Ascending aorta (tissue), 2 donors: ENCODE data around the gene ABCC8. TPM values are rescaled to one million over a fixed set of nuclear protein-coding genes. Genes with fewer than 3 reads are reported as not detected.

ENCODE experiments used
- DNase-seq, 2 donors: peaks; one replicate each; pipeline ENCODE4 v3.0.0-alpha.2; 2019; ENCODE audit warnings: low spot score in 2 of 2
- H3K27ac ChIP-seq, 2 donors: fragments of 200-600 bp; sonication (generic); one replicate each; pipeline ENCODE4 v1.5.1; 2016 to 2017; ENCODE audit warnings: mild to moderate bottlenecking in 1 of 2
- H3K27me3 ChIP-seq: fragments of 200-600 bp; sonication (generic); one replicate; pipeline ENCODE4 v1.5.1; 2017
- H3K36me3 ChIP-seq, 2 donors: fragments of 200-600 bp; sonication (generic); one replicate each; pipeline ENCODE4 v1.5.1; 2016
- H3K4me1 ChIP-seq, 2 donors: fragments of 200-600 bp; sonication (generic); one replicate each; pipeline ENCODE4 v1.5.1; 2016 to 2017; ENCODE audit warnings: mild to moderate bottlenecking in 1 of 2
- H3K4me3 ChIP-seq, 2 donors: fragments of 200-600 bp; sonication (generic); one replicate each; pipeline ENCODE4 v1.5.1; 2016 to 2017; ENCODE audit warnings: mild to moderate bottlenecking in 1 of 2
- H3K9me3 ChIP-seq, 2 donors: fragments of 200-600 bp; sonication (generic); one replicate each; pipeline ENCODE4 v1.5.1; 2016
- intact Hi-C: fragments of 100-400 bp; cut with DNase I; formaldehyde crosslinking; loops from one replicate; pipeline ENCODE4 v1.15.1; 2023
- total RNA-seq: library from RNA; depleted of rRNA; stranded (reverse); fragments of >200 nt; gene quantifications from one replicate; pipeline ENCODE4 v1.1.0, GENCODE V29; 2016
- TF ChIP-seq, protein P1 (sequence below), 3 experiments: fragments of 200-600 bp in 2 of 3; fragments of 450-650 bp in 1 of 3; sonication (generic) in 2 of 3; IDR thresholded peaks; one replicate each; pipeline ENCODE4 v1.5.1; 2016 to 2019; ENCODE audit warnings: antibody characterized with exemption in 3 of 3, mild to moderate bottlenecking in 1 of 3, moderate library complexity in 1 of 3

The ABCC8 gene
- total RNA-seq, 1 donor from 2014 or later: not detected

DNA sequence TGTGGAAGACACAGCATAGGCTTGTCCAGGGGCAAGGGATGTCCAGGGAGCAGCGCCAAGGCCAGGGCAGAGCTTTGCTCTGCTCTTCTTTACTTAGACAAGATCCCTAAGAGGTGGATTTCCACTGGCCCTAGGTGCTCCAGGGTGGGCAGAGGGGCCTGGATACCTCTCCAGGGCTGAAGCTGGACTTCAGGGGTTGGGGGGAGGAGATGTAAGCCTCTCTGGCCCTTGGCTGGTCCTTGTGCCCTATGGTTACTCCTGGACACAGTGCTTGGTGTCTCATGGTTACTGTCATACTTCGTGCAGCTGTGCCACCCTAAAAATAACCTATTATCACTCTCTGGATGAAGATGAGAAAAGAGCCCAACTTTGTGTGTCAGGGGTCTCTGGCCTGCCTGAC, 75.3 kb downstream of the ABCC8 start:
- H3K9me3 ChIP-seq: no peaks in the 10 kb centered on the region
- intact Hi-C loops: no loop called here
- peaks cover 4 to 6% of the 10 kb centered on the region in 2 donors for H3K4me1 ChIP-seq
- H3K36me3 ChIP-seq: no peaks in the 10 kb centered on the region
- H3K4me3 ChIP-seq: no peak overlapping the region
- no peaks in the 10 kb centered on the region for H3K27me3 ChIP-seq
- no peak overlapping the region for H3K27ac ChIP-seq
- no peak for DNase-seq
- TF ChIP-seq, protein P1, sequence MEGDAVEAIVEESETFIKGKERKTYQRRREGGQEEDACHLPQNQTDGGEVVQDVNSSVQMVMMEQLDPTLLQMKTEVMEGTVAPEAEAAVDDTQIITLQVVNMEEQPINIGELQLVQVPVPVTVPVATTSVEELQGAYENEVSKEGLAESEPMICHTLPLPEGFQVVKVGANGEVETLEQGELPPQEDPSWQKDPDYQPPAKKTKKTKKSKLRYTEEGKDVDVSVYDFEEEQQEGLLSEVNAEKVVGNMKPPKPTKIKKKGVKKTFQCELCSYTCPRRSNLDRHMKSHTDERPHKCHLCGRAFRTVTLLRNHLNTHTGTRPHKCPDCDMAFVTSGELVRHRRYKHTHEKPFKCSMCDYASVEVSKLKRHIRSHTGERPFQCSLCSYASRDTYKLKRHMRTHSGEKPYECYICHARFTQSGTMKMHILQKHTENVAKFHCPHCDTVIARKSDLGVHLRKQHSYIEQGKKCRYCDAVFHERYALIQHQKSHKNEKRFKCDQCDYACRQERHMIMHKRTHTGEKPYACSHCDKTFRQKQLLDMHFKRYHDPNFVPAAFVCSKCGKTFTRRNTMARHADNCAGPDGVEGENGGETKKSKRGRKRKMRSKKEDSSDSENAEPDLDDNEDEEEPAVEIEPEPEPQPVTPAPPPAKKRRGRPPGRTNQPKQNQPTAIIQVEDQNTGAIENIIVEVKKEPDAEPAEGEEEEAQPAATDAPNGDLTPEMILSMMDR (IDR thresholded peaks at IDR 0.05): no peak

DNA sequence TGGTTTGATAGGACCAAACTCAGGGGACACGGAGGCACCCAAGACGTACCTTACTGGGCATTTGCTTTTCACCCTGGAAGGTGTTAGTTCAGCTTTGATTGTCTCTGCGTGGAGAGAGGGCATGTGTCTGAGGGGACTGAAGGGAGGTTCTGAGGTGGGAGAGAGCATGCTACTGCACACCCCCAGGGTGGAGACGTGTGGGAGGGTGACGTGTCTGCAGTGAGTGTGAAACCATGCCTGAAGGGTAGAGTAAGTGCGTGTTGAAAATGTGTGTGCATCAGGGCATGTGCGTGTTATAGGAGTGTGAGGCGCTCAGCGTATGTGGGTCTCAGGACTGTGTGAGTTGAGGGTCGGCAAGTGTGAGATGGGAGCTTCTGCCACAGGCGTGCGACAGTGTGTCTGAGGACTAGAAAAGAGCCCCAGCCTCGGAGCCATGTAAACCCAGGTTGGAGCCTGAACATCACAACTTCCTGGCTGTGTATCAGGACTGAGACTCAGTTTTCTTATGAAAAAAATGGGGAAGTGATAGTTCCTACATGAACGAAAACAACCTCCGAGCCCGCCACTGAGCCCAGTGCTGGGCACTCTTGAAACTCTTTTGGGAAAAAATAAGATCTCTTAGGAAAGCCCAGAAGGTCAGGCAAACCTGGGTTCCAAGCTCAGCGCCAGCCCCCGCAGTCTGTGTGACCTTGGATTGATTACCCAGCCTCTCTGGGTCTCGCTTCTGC, 76.4 kb downstream of the ABCC8 start:
- Histone ChIP-seq H3K4me1 (no peaks in the 10 kb centered on the region), H3K27ac (no peak overlapping the region), H3K4me3 (no peak overlapping the region), H3K36me3 (no peaks in the 10 kb centered on the region), H3K27me3 (no peaks in the 10 kb centered on the region), H3K9me3 (no peaks in the 10 kb centered on the region)
- intact Hi-C loops: no loop called here
- TF ChIP-seq, protein P1 (IDR thresholded peaks at IDR 0.05): no peak
- no peak for DNase-seq

DNA sequence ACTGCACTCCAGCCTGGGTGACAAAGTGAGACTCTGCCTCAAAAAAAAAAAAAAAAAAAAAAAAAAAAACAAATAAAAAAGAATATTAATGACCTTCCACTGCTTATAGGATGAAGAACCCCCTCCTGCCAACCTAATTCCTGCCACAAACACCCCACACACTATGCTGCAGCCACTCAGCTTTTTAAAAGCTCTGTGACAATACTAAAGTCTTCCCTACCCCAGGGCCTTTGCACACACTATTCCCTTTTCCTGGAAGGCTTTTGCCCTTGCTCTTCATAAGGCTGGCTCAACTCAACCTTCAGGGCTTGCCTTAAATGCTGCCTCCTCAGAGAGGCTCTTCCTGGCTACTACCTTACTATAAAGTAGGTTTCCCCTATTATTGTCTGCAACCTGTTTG, 77.4 kb downstream of the ABCC8 start:
- TF ChIP-seq, protein P1 (IDR thresholded peaks at IDR 0.05): no peak
- intact Hi-C loops: no loop called here

DNA sequence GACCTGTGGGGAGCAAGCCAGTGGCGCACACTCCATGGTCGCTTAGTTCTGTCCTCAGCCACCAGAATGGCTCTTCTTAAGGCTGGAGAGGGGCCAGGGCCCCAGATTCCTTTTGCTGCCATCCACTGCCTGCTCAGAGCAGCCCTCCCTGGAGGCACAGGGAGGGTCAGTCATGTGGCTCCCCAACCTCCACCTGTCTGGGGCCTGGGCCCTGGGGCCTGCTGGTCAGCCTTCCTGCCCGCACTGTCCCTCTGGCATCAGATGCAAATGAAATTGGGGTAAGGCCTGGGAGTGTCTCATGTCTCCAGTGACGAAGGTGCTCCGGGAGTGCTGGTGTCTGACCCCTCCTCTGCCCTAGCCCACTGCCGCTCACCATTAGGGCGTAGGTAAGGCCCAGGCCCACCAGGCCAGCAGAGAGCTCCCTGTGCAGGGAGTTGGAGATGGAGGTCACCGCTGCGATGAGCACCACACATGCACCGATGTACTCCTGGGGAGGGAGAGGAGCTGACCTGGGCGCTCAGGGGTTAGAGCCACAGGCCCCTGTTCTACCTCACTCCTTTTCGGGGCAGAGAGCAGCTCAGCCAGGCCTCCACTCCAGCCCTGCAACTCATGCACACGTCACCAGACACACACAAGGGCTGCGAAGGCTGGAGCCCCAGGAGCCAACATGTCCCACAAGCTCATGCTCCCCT, 79.2 kb downstream of the ABCC8 start:
- TF ChIP-seq, protein P1 (IDR thresholded peaks at IDR 0.05): no peak
- Histone ChIP-seq H3K36me3 (no peaks in the 10 kb centered on the region), H3K27ac (no peak overlapping the region), H3K9me3 (no peaks in the 10 kb centered on the region), H3K4me3 (no peak overlapping the region), H3K4me1 (no peaks in the 10 kb centered on the region), H3K27me3 (no peaks in the 10 kb centered on the region)
- DNase-seq: no peak
- intact Hi-C loops: no loop called here

More for the DNA sequence above, 77.4 kb downstream of the ABCC8 start:
- no peaks in the 10 kb centered on the region for H3K9me3 ChIP-seq
- no peak overlapping the region for H3K4me3 ChIP-seq
- H3K4me1 ChIP-seq: no peaks in the 10 kb centered on the region
- no peaks in the 10 kb centered on the region for H3K36me3 ChIP-seq
- no peaks in the 10 kb centered on the region for H3K27me3 ChIP-seq
- DNase-seq: no peak
- H3K27ac ChIP-seq: no peak overlapping the region

DNA sequence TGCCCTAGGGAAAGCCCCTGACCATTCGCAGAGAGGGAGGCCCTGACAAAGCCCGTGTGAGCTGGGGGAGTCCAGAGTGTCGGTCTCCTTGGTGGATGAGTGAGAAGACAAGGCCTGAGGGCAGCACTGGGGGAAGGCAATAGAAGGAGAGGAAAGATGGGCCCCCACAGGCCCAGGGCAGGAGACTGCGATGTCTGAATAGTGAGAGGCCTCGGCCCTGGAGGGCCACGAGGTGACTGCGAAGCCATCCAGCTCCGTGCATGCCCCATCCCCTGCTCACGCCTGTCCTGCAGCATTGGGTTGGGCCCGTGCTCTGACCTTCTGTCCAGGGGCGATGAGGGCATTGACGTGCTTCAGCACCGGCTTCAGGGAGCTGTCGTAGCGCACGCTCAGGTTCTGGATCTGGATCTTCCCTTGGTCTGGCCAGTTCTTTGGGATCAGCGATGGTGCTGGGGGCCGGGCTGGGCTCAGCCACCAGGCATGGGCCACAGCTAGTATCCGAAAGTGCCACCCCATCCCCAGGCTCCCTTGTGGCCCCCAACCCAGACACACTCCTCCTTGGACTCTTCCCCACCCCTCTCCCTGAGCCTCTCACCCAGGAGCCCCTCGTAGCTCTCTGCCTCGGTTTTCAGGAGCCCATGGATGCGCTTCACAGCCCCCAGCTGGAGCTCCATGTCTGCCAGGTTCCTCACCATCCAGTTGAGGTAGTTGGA, 79.9 kb downstream of the ABCC8 start:
- Histone ChIP-seq H3K4me3 (no peak overlapping the region), H3K9me3 (no peaks in the 10 kb centered on the region), H3K27ac (no peak overlapping the region), H3K36me3 (no peaks in the 10 kb centered on the region), H3K27me3 (no peaks in the 10 kb centered on the region), H3K4me1 (no peaks in the 10 kb centered on the region)
- DNase-seq: no peak
- intact Hi-C loops: no loop called here
- TF ChIP-seq, protein P1 (IDR thresholded peaks at IDR 0.05): no peak
